ENCODE results near the gene ARMC5. TPM values are rescaled to one million over a fixed set of nuclear protein-coding genes. Genes with fewer than 3 reads are reported as not detected.
A peak's percentile ranks its signal among the peaks of the same experiment; 100 is the strongest.

The ARMC5 gene
- total RNA-seq, 1 donor from 2014 or later: 10.9 TPM

- Mint-ChIP-seq H3K4me3 (peak overlapping the region; percentile 38), H3K27me3 (peaks cover 7% of the 10 kb centered on the region), H3K27ac (no peak overlapping the region), H3K9me3 (no peaks in the 10 kb centered on the region), H3K4me1 (peaks cover 9% of the 10 kb centered on the region), H3K36me3 (ENCODE audit: low read depth) (peaks cover 31% of the 10 kb centered on the region)
- intact Hi-C loops (cut with micrococcal nuclease): no loop called here
- TF ChIP-seq, protein P1, sequence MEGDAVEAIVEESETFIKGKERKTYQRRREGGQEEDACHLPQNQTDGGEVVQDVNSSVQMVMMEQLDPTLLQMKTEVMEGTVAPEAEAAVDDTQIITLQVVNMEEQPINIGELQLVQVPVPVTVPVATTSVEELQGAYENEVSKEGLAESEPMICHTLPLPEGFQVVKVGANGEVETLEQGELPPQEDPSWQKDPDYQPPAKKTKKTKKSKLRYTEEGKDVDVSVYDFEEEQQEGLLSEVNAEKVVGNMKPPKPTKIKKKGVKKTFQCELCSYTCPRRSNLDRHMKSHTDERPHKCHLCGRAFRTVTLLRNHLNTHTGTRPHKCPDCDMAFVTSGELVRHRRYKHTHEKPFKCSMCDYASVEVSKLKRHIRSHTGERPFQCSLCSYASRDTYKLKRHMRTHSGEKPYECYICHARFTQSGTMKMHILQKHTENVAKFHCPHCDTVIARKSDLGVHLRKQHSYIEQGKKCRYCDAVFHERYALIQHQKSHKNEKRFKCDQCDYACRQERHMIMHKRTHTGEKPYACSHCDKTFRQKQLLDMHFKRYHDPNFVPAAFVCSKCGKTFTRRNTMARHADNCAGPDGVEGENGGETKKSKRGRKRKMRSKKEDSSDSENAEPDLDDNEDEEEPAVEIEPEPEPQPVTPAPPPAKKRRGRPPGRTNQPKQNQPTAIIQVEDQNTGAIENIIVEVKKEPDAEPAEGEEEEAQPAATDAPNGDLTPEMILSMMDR (IDR thresholded peaks at IDR 0.05): no peak
- DNase-seq (no peak), ATAC-seq (ENCODE audit: low read depth) (no peak)
- POLR2A ChIA-PET: interaction anchor here (0.6 to 2.3 kb wide), 6 partner anchors 15 to 224 kb away, joined by 3 to 8 read pairs (median 4); partner anchors contain the start of gene RUSF1
- CTCF ChIA-PET: interaction anchor here (0.9 kb wide), 1 partner anchor 29 kb away, joined by 3 read pairs; no protein-coding TSS in a partner anchor
Measured at GRCh38 chr16:31488468-31489297, 29.4 kb downstream of the ARMC5 start.

DNA sequence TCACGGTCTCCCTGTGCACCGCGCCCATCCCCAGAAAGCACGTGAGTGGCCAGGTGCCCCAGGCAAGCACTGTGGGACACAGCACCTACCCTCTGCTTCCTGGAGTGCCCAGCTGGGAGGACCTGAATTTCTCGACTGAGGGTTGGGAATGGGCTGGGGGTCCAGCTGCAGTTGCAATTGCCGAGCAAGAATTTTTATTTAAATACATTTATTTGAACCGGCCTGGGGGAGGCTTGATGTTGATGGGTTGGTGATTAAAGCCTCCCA is 29.9 kb downstream of the ARMC5 start:
- ChIA-PET POLR2A (interaction anchor here (0.7 to 1.0 kb wide), 2 partner anchors 14 to 158 kb away, joined by 4 to 5 read pairs; no protein-coding TSS in a partner anchor), CTCF (interaction anchor here (0.9 kb wide), 1 partner anchor 29 kb away, joined by 3 read pairs; no protein-coding TSS in a partner anchor)
- Mint-ChIP-seq H3K4me1 (peaks cover 9% of the 10 kb centered on the region), H3K27me3 (peaks cover 7% of the 10 kb centered on the region), H3K36me3 (ENCODE audit: low read depth) (peaks cover 36% of the 10 kb centered on the region), H3K9me3 (no peaks in the 10 kb centered on the region), H3K4me3 (peak overlapping the region; percentile 38), H3K27ac (no peak overlapping the region)
- TF ChIP-seq, protein P1 (IDR thresholded peaks at IDR 0.05): no peak
- no peak for ATAC-seq (ENCODE audit: low read depth)
- intact Hi-C loops (cut with micrococcal nuclease): no loop called here
- DNase-seq: no peak

- H3K27me3 Mint-ChIP-seq: peaks cover 6% of the 10 kb centered on the region
- H3K4me1 Mint-ChIP-seq: peaks cover 9% of the 10 kb centered on the region
- DNase-seq: no peak
- H3K36me3 Mint-ChIP-seq (ENCODE audit: low read depth): peaks cover 41% of the 10 kb centered on the region
- ChIA-PET CTCF (no interaction called here), POLR2A (interaction anchor here (0.7 kb wide), 1 partner anchor 159 kb away, joined by 4 read pairs; no protein-coding TSS in a partner anchor)
- H3K27ac Mint-ChIP-seq: no peak overlapping the region
- no peak overlapping the region for H3K4me3 Mint-ChIP-seq
- TF ChIP-seq, protein P1 (IDR thresholded peaks at IDR 0.05): no peak
- H3K9me3 Mint-ChIP-seq: no peaks in the 10 kb centered on the region
- intact Hi-C loops (cut with micrococcal nuclease): no loop called here
- no peak for ATAC-seq (ENCODE audit: low read depth)
Measured at GRCh38 chr16:31489616-31490584, 30.6 kb downstream of the ARMC5 start.

DNA sequence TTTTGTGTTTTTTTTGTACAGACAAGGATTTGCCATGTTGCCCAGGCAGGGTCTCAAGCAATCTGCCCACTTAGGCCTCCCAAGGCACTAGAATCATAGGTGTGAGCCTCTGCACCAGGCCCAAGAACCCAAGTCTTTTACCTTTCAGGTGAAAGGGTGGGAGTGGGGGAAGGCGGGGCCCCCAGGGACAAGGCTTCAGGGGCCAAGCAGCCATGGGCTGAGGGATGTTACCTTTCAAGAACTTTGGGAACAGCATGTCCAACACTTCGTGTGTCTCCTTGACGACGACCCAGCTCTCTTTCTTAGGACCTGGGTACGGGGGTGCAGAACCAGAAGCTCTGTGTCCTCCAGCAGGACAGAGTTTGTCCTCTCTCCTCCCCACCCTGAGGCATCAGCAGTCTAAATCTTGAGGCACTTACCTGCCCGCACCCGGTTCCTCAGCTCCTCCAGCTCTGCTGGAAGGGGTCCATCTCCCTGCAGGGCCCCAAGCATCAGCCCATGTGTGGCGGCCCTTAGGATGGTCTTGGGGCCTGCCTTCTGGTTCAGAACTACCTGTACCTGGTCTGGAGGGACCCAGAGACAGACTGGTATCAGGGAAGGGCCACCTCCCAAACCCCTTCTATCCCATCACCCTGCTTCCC is 32.6 kb downstream of the ARMC5 start:
- DNase-seq: no peak

More for the DNA sequence above, 32.6 kb downstream of the ARMC5 start:
- intact Hi-C loops (cut with micrococcal nuclease): no loop called here
- ChIA-PET POLR2A (interaction anchor here (1.6 kb wide), 1 partner anchor 16 kb away, joined by 4 read pairs; the partner anchor contains the start of gene RUSF1), CTCF (no interaction called here)
- H3K27me3 Mint-ChIP-seq: no peaks in the 10 kb centered on the region
- TF ChIP-seq, protein P1 (IDR thresholded peaks at IDR 0.05): no peak
- ATAC-seq (ENCODE audit: low read depth): no peak
- peaks cover 7% of the 10 kb centered on the region for H3K4me1 Mint-ChIP-seq
- H3K4me3 Mint-ChIP-seq: no peak overlapping the region
- H3K36me3 Mint-ChIP-seq (ENCODE audit: low read depth): peaks cover 57% of the 10 kb centered on the region
- H3K9me3 Mint-ChIP-seq: no peaks in the 10 kb centered on the region
- no peak overlapping the region for H3K27ac Mint-ChIP-seq
